GM19238 (cell line): ENCODE measurements around the gene NSD2.
"Not testable (repeated sequence)": the region's sequence is repeated elsewhere in the genome, so short reads cannot be mapped to it uniquely, and the experiment has no call there.

Experiments
- DNase-seq: peaks from one replicate; pipeline ENCODE4 v3.0.0; 2011; ENCODE audit warnings: low spot score; ENCODE audit not compliant: insufficient read length

The NSD2 gene

DNA sequence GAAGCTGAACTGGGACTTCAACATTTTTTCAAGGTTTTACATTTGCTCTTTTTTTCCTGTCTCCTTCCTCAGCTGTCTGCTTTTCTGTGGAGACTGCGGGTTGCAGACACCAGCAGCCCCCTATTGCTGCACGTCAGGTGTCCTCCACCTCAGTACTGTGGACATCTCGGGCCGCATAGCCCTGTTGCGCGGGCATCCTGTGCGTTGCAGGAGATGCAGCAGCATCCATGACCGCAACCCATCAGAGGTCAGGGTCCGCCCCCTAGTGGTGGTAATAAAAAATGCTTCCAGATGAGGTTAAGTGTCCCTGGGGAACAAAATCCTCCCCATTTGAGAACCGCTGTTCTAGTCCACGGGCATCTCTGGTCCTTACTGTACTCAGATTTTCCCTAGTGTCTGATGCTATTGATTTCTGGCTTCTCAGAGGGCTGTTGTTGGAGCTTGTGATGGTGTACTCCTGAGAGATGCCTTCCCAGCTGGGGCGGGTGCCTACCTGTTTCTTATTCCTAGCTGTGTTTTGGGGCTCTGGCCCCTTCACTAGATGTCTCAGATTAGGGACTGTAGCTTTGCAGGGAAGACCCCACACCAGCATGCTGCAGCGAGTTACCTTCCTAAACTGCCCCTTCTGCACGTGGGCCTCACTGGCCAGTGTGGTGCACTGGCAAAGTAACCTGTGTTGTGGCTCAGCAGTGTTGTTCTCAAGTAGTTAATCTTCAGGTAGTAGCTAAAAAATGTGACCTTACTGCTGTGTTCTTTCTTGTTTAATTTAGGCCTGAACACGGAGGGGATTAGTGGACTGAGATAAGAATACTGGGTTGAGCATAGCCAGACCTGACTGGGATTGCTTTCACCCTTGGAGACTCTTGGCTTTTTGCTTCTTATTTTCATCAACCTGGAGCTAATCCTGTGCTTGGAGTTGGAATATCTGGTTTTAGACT, 28.2 kb downstream of the NSD2 start:
- DNase-seq = peak; percentile 78

DNA sequence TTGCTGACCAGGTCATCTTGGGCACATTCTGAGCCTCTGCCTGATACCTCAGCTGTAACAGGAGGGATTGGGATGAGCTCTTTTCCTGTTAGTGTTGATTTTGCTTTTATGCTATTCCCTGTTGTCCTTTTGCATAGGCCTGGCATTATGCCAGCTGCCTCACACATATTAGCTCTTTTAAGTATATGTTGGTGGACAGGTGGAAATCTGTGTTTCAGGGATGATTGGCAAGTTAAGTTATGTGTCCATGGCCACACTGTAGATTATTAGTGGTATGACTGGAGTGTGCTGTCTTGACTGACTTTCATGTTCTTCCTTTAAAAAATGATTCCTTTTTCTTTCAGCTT, 28.9 kb downstream of the NSD2 start:
- DNase-seq = no peak

DNA sequence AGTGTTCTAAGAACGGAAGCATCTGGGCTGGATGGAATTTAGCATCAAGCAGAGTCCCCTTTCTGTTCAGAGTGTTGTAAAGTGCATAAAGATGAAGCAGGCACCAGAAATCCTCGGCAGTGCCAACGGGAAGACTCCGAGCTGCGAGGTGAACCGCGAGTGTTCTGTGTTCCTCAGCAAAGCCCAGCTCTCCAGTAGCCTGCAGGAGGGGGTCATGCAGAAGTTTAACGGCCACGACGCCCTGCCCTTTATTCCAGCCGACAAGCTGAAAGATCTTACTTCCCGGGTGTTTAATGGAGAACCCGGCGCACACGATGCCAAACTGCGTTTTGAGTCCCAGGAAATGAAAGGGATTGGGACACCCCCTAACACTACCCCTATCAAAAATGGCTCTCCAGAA, 29.4 kb downstream of the NSD2 start:
- DNase-seq = no peak

DNA sequence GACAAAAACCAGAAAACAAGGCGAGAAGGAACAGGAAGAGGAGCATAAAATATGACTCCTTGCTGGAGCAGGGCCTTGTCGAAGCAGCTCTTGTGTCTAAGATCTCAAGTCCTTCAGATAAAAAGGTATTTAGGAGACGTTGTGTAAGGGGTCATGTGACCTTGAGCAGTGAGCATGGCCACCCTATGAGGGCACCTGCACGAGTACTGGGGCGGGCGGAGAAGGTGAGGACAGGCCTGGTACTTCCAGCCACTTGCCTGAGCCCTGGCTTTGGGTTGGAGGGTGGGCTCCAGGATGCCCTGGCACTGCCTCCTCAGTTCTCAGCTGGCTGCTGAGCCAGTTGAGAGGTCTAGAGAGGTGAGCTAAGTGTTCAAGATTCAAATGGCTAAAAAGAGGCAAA, 29.9 kb downstream of the NSD2 start:
- DNase-seq = no peak

- DNase-seq = no peak
Measured at GRCh38 chr4:1902243-1902642, 31.1 kb downstream of the NSD2 start.

DNA sequence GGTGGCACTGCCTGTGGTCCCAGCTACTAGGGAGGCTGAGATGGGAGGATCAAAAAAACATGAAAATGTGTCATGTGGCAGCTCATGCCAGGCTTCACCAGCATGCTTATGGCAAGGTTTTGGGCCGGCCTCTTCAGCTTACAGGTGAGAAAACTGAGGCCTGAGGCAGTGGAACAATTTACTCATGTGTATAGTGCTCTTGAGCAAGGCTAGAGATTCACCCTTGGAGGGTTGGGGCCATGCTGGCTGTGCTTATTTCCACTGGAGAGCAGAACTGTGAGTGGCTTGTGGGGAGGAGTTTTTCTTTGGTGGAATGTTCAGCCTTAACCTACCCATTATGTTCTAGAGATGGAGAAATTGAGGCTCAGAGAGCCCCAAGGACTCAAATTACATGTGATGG, 31.8 kb downstream of the NSD2 start:
- DNase-seq = no peak

DNA sequence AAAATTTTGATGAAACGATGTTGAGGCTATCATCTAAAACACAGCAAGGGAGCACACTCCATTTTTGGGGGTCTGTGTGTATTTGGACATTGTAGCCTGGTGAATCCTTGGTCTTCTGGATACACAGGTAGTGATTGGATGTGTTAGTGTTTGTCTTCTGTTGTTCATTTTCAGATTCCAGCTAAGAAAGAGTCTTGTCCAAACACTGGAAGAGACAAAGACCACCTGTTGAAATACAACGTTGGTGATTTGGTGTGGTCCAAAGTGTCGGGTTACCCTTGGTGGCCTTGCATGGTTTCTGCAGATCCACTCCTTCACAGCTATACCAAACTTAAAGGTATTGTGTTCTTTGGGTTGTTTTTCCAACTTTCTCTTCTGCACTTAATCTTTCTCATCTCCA, 32.8 kb downstream of the NSD2 start:
- no peak for DNase-seq

DNA sequence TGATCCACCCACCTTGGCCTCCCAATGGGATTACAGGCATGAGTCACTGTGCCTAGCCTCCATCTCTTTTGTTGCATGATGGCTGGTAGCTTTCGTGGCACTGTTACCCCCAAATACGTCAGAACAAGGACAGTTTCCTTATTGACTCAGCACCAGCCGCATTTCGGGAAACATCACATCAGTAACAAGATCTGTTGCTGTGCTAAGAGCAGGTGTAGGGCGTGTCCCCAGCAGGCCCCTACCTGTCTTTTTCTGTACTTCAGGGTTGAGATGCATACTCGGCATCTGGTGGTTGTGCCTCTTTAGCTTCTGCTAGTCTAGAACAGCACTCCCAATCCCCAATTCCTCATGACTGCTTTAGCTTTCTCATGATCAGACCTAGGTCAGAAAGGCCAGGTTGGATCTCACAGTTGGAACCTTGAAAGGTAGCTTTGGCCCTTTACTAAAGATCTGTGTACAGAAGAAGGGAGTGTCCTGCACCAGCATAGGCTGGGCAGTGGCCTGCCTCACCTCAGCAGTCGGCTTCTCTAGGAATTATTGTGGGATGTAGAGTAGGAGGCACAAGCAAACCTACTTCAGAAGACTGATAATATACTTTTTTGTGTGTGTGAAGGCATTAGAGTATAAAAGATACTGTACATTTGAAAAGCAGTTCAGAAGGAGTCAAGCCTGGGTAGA, 36.8 kb downstream of the NSD2 start:
- DNase-seq = no peak

DNA sequence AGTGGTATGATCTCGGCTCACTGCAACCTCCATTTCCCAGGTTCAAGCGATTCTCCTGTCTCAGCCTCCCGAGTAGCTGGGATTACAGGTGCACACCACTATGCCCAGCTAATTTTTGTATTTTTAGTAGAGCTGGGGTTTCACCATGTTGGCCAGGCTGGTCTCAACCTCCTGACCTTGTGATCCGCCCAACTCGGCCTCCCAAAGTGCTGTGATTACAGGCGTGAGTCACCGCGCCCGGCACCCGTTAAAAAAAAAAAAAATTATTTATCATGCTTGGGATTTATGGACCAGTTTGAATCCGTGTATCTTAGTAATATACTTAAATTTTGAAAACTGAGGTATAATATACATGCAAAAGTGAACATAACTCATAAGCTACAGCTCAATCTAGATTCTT, 38.5 kb downstream of the NSD2 start:
- DNase-seq = not testable (repeated sequence)

DNA sequence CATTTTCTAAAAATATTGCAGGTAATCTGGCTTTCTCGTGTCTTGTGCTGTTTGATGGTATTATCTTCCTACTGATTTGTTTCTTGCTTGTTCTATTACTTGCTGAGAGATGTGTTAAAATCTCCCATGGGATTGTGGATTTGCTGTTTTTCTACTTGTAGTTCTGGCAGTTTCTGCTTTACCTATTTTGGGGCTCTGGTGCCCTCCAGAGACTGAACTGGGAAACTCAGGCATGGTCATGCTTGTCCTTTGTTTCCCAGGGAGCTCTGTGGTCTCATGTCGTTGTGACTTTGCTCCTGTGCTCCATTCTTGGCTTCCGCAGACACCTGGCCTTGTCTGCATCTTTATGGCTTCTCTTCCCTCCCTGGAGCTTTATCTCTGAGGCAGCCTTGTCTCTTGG, 39.5 kb downstream of the NSD2 start:
- DNase-seq = no peak

GRCh38 chr4:1911316-1911715, 40.1 kb downstream of the NSD2 start:
- DNase-seq = not testable (repeated sequence)

GRCh38 chr4:1922821-1923220, 51.6 kb downstream of the NSD2 start:
- no peak for DNase-seq

GRCh38 chr4:1927675-1928074, 56.5 kb downstream of the NSD2 start:
- DNase-seq = no peak

DNA sequence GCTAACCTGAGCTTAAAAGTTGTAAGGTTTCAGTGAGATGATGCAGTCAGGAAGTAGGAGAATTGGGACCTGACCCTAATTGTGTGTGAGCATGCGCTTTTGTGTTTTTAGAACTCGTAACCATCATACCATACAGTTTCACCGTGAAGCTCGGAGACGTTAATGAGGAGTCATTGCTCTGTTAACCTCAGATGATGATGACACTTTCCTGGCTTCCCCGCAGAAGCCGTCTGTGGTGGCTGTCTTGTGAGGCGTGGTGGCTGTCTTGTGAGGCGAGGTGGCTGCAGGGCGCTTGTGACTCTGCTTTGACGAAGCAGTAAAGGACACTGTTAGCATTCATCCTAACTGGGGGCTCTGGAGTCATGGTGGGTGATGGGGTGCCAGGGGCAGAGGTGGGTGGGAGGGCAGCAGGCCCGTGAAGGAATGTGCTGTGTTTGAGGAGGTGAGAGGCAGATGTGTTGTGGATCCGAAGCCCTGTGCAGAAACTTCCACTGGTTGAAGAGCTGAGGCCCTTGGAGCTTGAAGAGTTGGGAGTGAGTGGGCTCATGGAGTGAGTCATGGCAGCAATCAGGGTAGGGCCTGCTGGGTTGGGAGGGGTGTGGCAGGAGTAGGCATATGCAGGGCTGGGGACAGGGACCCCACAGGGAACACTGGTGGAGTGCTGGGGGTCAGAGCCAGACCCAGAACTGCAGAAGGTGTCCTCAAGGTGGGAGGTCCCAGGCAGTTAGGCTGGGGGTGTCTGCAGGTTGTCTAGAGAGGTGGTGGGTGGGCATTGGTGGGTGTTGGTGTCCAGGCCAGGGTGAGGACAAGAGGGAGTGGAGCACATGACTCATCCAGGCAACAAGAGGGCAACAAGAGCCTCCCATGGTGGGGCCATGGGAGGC, 57.4 kb downstream of the NSD2 start:
- DNase-seq = no peak

GRCh38 chr4:1932736-1933135, 61.5 kb downstream of the NSD2 start:
- DNase-seq = no peak

GRCh38 chr4:1933700-1934099, 62.5 kb downstream of the NSD2 start:
- DNase-seq = no peak

DNA sequence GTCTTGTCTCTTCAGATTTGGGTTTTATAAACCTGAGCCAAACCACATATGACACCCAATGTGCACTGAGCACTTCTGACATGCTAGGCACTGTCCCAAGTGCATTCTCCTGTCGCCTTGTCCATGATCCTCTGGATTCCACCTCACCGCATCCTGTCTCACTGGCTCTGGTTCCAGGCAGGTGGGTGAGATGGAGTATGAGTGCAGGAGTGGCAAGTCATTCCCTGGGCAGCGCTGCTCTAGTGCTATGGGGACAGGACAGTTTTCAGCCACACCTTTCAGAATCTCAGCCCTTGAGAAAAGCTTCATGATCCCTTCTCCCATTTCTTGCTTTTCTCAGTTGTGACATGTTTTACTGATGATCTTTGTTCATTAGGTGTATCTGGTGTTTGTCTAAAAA, 66.4 kb downstream of the NSD2 start:
- DNase-seq = no peak

DNA sequence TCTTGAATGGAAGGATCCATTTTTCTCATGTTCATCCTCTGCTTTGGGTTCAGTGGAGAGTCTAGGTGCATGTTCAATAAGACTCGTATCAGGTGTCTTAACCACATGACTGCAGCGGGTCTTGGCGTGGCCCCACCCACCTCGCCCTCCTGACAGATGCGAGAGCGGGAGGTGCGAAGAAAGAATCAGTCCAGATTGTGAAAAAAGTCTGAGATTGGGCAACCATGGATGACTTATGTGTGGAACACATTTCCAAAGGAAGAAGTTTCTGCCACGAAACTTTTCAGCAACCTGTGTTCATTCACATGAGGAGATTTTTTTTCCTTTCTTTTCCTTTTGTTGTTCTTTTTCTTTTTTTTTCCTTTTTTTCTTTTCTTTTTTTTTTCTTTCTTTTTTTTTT, 66.8 kb downstream of the NSD2 start:
- DNase-seq = no peak

GRCh38 chr4:1939664-1940509, 68.7 kb downstream of the NSD2 start:
- no peak for DNase-seq

GRCh38 chr4:1940566-1940965, 69.4 kb downstream of the NSD2 start:
- DNase-seq = no peak

GRCh38 chr4:1943928-1944327, 72.7 kb downstream of the NSD2 start:
- DNase-seq = no peak
